GM18505 (cell line): ENCODE measurements around the gene DHRS3.

Experiments used
- ATAC-seq: cut with Tn5 transposase; IDR thresholded peaks from one replicate; pipeline ENCODE4 v1.9.1; 2021; ENCODE audit not compliant: unreplicated experiment
- POLR2A ChIP-seq: IDR thresholded peaks from 4 replicates; pipeline ENCODE4 v1.6.1; 2011; ENCODE audit warnings: borderline replicate concordance; ENCODE audit not compliant: insufficient read depth, insufficient read length; ENCODE audit errors: extremely low read depth

Gene DHRS3

DNA sequence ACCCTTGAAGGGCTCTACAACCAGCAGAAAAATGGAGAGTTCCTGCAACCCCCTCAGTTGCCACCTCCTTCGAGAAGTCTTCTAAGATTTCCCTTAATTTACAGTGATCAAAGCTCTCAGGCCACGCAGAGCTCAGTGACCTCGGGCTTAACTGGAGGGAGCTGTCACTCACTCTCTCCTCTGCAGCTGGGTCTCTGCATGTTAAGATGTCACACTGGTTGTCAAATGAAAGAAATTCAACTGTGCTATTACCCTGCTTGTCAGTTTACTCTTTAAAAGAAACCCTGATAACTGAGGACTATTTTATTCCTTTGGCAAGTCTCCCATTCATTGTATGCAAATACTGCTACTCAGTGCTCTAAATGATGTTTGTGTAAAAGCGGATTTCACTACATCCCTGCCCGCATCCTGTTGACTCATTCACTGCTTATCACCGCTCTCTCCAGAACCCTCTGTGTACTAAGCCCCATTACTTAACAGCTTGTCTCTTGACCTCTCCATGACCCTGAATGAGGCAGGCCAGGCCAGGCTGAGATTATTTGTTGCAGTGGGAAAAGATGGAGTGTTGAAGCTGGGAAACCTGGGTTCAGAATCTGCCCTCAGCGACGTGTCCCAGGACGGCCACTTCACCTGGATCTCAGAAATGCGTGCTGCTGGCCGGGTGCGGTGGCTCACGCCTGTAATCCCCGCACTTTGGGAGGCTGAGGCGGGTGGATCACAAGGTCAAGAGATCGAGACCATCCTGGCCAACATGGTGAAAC, 13.7 kb downstream of the DHRS3 start:
- no peak for ATAC-seq
- TF ChIP-seq POLR2A: no peak

DNA sequence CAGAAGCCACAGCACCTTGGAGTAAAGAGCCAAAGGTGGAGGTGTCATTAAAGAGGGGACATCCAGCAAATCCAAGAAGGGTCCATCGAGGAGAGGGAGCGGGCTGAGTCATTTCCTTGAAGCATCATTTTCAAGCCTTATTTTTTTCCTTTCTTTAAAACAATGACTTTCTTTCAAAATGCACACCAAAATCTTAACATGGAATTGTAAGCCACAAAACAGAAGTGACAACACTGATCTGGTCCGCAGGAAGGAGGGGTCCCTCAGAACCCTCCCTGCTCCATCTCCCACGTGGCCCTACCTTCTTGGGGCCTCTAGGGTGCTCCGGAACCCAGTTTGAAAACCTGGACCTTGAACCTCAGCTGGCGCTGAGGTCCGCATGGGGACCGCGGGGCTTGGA, 14.8 kb downstream of the DHRS3 start:
- no peak for TF ChIP-seq POLR2A
- ATAC-seq: no peak

GRCh38 chr1:12602659-12603024, 15.4 kb downstream of the DHRS3 start:
- no peak for ATAC-seq
- no peak for TF ChIP-seq POLR2A

- ATAC-seq: no peak
- TF ChIP-seq POLR2A: no peak
Measured at GRCh38 chr1:12601700-12602658, 16.0 kb downstream of the DHRS3 start.

DNA sequence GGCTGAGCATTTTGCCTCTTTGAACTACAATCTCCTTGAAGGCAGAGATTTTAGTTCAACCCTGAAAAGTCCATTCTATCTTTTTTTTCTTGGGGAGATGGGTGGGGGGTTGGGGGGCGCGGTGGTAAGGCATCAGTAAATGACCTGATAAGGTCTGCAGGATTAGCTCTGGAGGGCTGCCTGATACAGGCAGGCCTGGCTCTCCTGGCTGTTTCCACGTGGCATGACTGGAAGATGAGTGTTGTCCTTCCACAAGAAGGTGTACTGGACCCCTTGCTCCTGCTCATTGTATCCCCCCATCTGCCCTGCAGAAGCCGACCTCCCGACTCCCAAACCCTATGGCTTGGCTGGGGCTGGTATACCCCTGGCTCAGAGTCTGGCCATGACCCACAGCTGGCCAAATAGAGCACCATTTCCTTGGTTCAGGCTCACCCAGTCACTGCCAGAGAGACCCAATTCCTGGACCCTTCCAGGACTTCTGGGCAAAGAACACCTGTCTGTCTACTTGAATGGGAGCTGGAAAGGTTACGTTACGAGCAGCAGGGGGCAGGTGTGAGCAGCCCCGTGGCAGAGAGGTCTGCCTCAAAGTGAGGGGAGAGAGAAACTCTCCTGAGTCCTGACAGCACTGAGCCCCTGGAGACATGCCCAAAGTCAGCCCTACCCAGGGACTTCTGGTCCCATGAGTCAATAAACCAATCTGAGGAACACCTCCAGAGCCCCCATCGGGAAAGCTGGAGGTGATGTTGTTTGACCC, 17.0 kb downstream of the DHRS3 start:
- TF ChIP-seq POLR2A: no peak
- ATAC-seq: no peak

- TF ChIP-seq POLR2A: no peak
- no peak for ATAC-seq
Measured at GRCh38 chr1:12600335-12600734, 17.7 kb downstream of the DHRS3 start.

- ATAC-seq: no peak
- TF ChIP-seq POLR2A: no peak
Measured at GRCh38 chr1:12599657-12600056, 18.4 kb downstream of the DHRS3 start.

GRCh38 chr1:12598974-12599373, 19.0 kb downstream of the DHRS3 start:
- ATAC-seq: no peak
- no peak for TF ChIP-seq POLR2A

DNA sequence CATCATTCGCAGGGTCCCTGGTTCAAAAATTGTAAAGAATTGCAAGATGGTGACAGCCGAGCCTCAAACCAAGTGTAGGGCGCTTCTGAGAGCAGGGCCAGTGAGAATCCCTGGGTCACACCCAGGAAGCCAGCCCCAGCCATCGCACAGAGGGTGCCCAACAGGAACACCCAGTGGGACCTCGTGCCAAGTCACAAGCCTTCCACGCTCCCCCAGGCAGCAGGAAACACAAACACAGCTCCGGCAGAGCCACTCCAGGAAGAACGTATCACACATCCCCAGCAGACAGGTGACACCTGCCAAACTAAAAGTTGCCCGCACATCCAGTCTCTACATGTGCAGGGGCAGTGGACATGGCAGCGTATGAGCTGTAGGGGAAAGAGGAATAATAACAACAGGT, 20.2 kb downstream of the DHRS3 start:
- no peak for TF ChIP-seq POLR2A
- ATAC-seq: no peak

GRCh38 chr1:12596007-12596821, 21.8 kb downstream of the DHRS3 start:
- no peak for TF ChIP-seq POLR2A
- ATAC-seq: no peak

GRCh38 chr1:12595757-12596006, 22.3 kb downstream of the DHRS3 start:
- TF ChIP-seq POLR2A: no peak
- no peak for ATAC-seq

GRCh38 chr1:12594966-12595756, 22.8 kb downstream of the DHRS3 start:
- no peak for ATAC-seq
- no peak for TF ChIP-seq POLR2A
